Measurements from ENCODE around the gene FAM20A. TPM values are rescaled to one million over a fixed set of nuclear protein-coding genes. Genes with fewer than 3 reads are reported as not detected.

FAM20A gene
- total RNA-seq, 5 donors from 2014 or later (not counting 1 experiment from before 2014, with no cell fraction given): 0.16 to 0.38 (median 0.35) TPM; not detected in 2

- Mint-ChIP-seq H3K9me3 (peaks cover 3 to 6% (median 3%) of the 10 kb centered on the region in 3 donors), H3K27ac (no peak overlapping the region), H3K27me3 (peaks cover 44 to 50% of the 10 kb centered on the region in 2 donors), H3K36me3 (no peaks in the 10 kb centered on the region), H3K4me3 (no peak overlapping the region), H3K4me1 (no peaks in the 10 kb centered on the region)
- H3K4me1 ChIP-seq (ENCODE audit: control insufficient read depth in 1 of 2, extremely low read depth in 1 of 2, insufficient read depth in 2 of 2, low read length in 2 of 2): no peaks in the 10 kb centered on the region
- H3K4me3 ChIP-seq (ENCODE audit: control insufficient read depth in 1 of 2, extremely low read depth in 1 of 2, low read length in 1 of 2): no peak overlapping the region
- no peak for ATAC-seq (replicated peaks in 1 of 4)
- ChIA-PET CTCF (no interaction called here), POLR2A (no interaction called here)
- no peaks in the 10 kb centered on the region for H3K36me3 ChIP-seq (ENCODE audit: control insufficient read depth in 2 of 2, extremely low read depth in 1 of 2, insufficient read depth in 1 of 2, low read length in 1 of 2)
- no peak overlapping the region for H3K27ac ChIP-seq (ENCODE audit: low read length)
- 100% methylated on average over 1 of the region's 2 CpGs for WGBS (ENCODE audit: insufficient coverage)
- no peaks in the 10 kb centered on the region for H3K9me3 ChIP-seq
- no peak for DNase-seq
- H3K27me3 ChIP-seq (replicated peaks in 1 of 2; ENCODE audit: control insufficient read depth in 2 of 2, extremely low read depth in 1 of 2, insufficient read depth in 2 of 2, low read length in 1 of 2): peaks cover 0 to 5% of the 10 kb centered on the region in 2 experiments
Measured at GRCh38 chr17:68640242-68640989, 39.2 kb upstream of the FAM20A start.

- Mint-ChIP-seq H3K27ac (no peak overlapping the region), H3K4me3 (no peak overlapping the region), H3K4me1 (no peaks in the 10 kb centered on the region), H3K36me3 (no peaks in the 10 kb centered on the region), H3K27me3 (peaks cover 13 to 17% of the 10 kb centered on the region in 2 donors), H3K9me3 (peaks cover 3 to 6% (median 3%) of the 10 kb centered on the region in 3 donors)
- CTCF ChIA-PET: no interaction called here
- Histone ChIP-seq H3K27me3 (replicated peaks in 1 of 2; ENCODE audit: control insufficient read depth in 2 of 2, extremely low read depth in 1 of 2, insufficient read depth in 2 of 2, low read length in 1 of 2) (peaks cover 0 to 6% of the 10 kb centered on the region in 2 experiments), H3K4me3 (ENCODE audit: control insufficient read depth in 1 of 2, extremely low read depth in 1 of 2, low read length in 1 of 2) (no peak overlapping the region), H3K36me3 (ENCODE audit: control insufficient read depth in 2 of 2, extremely low read depth in 1 of 2, insufficient read depth in 1 of 2, low read length in 1 of 2) (no peaks in the 10 kb centered on the region), H3K27ac (ENCODE audit: low read length) (no peak overlapping the region), H3K4me1 (ENCODE audit: control insufficient read depth in 1 of 2, extremely low read depth in 1 of 2, insufficient read depth in 2 of 2, low read length in 2 of 2) (no peaks in the 10 kb centered on the region), H3K9me3 (no peaks in the 10 kb centered on the region)
- 79% methylated on average over 5 of the region's 10 CpGs for WGBS (ENCODE audit: insufficient coverage)
- POLR2A ChIA-PET: no interaction called here
- DNase-seq (no peak), ATAC-seq (replicated peaks in 1 of 4) (no peak)
Measured at GRCh38 chr17:68634345-68634876, 33.2 kb upstream of the FAM20A start.

- DNase-seq: no peak
- H3K9me3 ChIP-seq: no peaks in the 10 kb centered on the region
- Mint-ChIP-seq H3K27ac (no peak overlapping the region), H3K27me3 (peaks cover 7 to 16% of the 10 kb centered on the region in 2 donors), H3K4me1 (no peaks in the 10 kb centered on the region), H3K36me3 (no peaks in the 10 kb centered on the region), H3K4me3 (no peak overlapping the region), H3K9me3 (no peaks in the 10 kb centered on the region)
- H3K36me3 ChIP-seq (ENCODE audit: control insufficient read depth in 2 of 2, extremely low read depth in 1 of 2, insufficient read depth in 1 of 2, low read length in 1 of 2): no peaks in the 10 kb centered on the region
- H3K4me3 ChIP-seq (ENCODE audit: control insufficient read depth in 1 of 2, extremely low read depth in 1 of 2, low read length in 1 of 2): no peak overlapping the region
- ChIA-PET CTCF (no interaction called here), POLR2A (no interaction called here)
- ATAC-seq (replicated peaks in 1 of 4): no peak
- peaks cover 0 to 3% of the 10 kb centered on the region in 2 experiments for H3K27me3 ChIP-seq (replicated peaks in 1 of 2; ENCODE audit: control insufficient read depth in 2 of 2, extremely low read depth in 1 of 2, insufficient read depth in 2 of 2, low read length in 1 of 2)
- no peaks in the 10 kb centered on the region for H3K4me1 ChIP-seq (ENCODE audit: control insufficient read depth in 1 of 2, extremely low read depth in 1 of 2, insufficient read depth in 2 of 2, low read length in 2 of 2)
- WGBS (ENCODE audit: insufficient coverage): no CpG with 5 or more reads among the region's 3 CpGs
- no peak overlapping the region for H3K27ac ChIP-seq (ENCODE audit: low read length)
Measured at GRCh38 chr17:68628576-68628957, 27.4 kb upstream of the FAM20A start.

GRCh38 chr17:68627956-68628575 lies 26.9 kb upstream of the FAM20A start:
- WGBS (ENCODE audit: insufficient coverage): 62% methylated on average over 2 of the region's 4 CpGs
- H3K27ac ChIP-seq (ENCODE audit: low read length): no peak overlapping the region

GRCh38 chr17:68624381-68624780 lies 23.2 kb upstream of the FAM20A start:
- DNase-seq: no peak
- H3K27me3 ChIP-seq (replicated peaks in 1 of 2; ENCODE audit: control insufficient read depth in 2 of 2, extremely low read depth in 1 of 2, insufficient read depth in 2 of 2, low read length in 1 of 2): no peaks in the 10 kb centered on the region
- ATAC-seq (replicated peaks in 1 of 4): no peak
- Mint-ChIP-seq H3K27ac (no peak overlapping the region), H3K4me1 (no peaks in the 10 kb centered on the region), H3K27me3 (peaks cover 14 to 24% of the 10 kb centered on the region in 2 donors), H3K4me3 (no peak overlapping the region), H3K36me3 (peaks cover 2% of the 10 kb centered on the region), H3K9me3 (peaks cover 0 to 9% (median 3%) of the 10 kb centered on the region in 3 donors)
- H3K4me1 ChIP-seq (ENCODE audit: control insufficient read depth in 1 of 2, extremely low read depth in 1 of 2, insufficient read depth in 2 of 2, low read length in 2 of 2): no peaks in the 10 kb centered on the region
- no peaks in the 10 kb centered on the region for H3K9me3 ChIP-seq
- POLR2A ChIA-PET: no interaction called here
- CTCF ChIA-PET: no interaction called here
- H3K4me3 ChIP-seq (ENCODE audit: control insufficient read depth in 1 of 2, extremely low read depth in 1 of 2, low read length in 1 of 2): no peak overlapping the region
- H3K36me3 ChIP-seq (ENCODE audit: control insufficient read depth in 2 of 2, extremely low read depth in 1 of 2, insufficient read depth in 1 of 2, low read length in 1 of 2): no peaks in the 10 kb centered on the region
- no peak overlapping the region for H3K27ac ChIP-seq (ENCODE audit: low read length)
- WGBS (ENCODE audit: insufficient coverage): 100% methylated on average over 1 of the region's 1 CpG

More at GRCh38 chr17:68627956-68628575, 26.9 kb upstream of the FAM20A start:
- Mint-ChIP-seq H3K27me3 (peaks cover 7 to 16% of the 10 kb centered on the region in 2 donors), H3K36me3 (no peaks in the 10 kb centered on the region), H3K4me1 (no peaks in the 10 kb centered on the region), H3K9me3 (no peaks in the 10 kb centered on the region), H3K4me3 (no peak overlapping the region), H3K27ac (no peak overlapping the region)
- no peaks in the 10 kb centered on the region for H3K9me3 ChIP-seq
- POLR2A ChIA-PET: no interaction called here
- H3K36me3 ChIP-seq (ENCODE audit: control insufficient read depth in 2 of 2, extremely low read depth in 1 of 2, insufficient read depth in 1 of 2, low read length in 1 of 2): no peaks in the 10 kb centered on the region
- H3K4me1 ChIP-seq (ENCODE audit: control insufficient read depth in 1 of 2, extremely low read depth in 1 of 2, insufficient read depth in 2 of 2, low read length in 2 of 2): no peaks in the 10 kb centered on the region
- H3K27me3 ChIP-seq (replicated peaks in 1 of 2; ENCODE audit: control insufficient read depth in 2 of 2, extremely low read depth in 1 of 2, insufficient read depth in 2 of 2, low read length in 1 of 2): peaks cover 0 to 3% of the 10 kb centered on the region in 2 experiments
- ATAC-seq (replicated peaks in 1 of 4) (no peak), DNase-seq (no peak)
- CTCF ChIA-PET: no interaction called here
- no peak overlapping the region for H3K4me3 ChIP-seq (ENCODE audit: control insufficient read depth in 1 of 2, extremely low read depth in 1 of 2, low read length in 1 of 2)

- ATAC-seq (replicated peaks in 1 of 4) (no peak), DNase-seq (no peak)
- H3K27ac ChIP-seq (ENCODE audit: low read length): no peak overlapping the region
- H3K36me3 ChIP-seq (ENCODE audit: control insufficient read depth in 2 of 2, extremely low read depth in 1 of 2, insufficient read depth in 1 of 2, low read length in 1 of 2): no peaks in the 10 kb centered on the region
- peaks cover 2% of the 10 kb centered on the region for H3K36me3 Mint-ChIP-seq
- no peaks in the 10 kb centered on the region for H3K9me3 ChIP-seq
- peaks cover 18 to 30% of the 10 kb centered on the region in 2 donors for H3K27me3 Mint-ChIP-seq
- H3K4me3 Mint-ChIP-seq: no peak overlapping the region
- H3K4me3 ChIP-seq (ENCODE audit: control insufficient read depth in 1 of 2, extremely low read depth in 1 of 2, low read length in 1 of 2): no peak overlapping the region
- no CpG with 5 or more reads among the region's 7 CpGs for WGBS (ENCODE audit: insufficient coverage)
- ChIA-PET CTCF (no interaction called here), POLR2A (no interaction called here)
- H3K27me3 ChIP-seq (replicated peaks in 1 of 2; ENCODE audit: control insufficient read depth in 2 of 2, extremely low read depth in 1 of 2, insufficient read depth in 2 of 2, low read length in 1 of 2): no peaks in the 10 kb centered on the region
- no peaks in the 10 kb centered on the region for H3K4me1 ChIP-seq (ENCODE audit: control insufficient read depth in 1 of 2, extremely low read depth in 1 of 2, insufficient read depth in 2 of 2, low read length in 2 of 2)
- no peaks in the 10 kb centered on the region for H3K4me1 Mint-ChIP-seq
- peaks cover 0 to 9% (median 3%) of the 10 kb centered on the region in 3 donors for H3K9me3 Mint-ChIP-seq
- H3K27ac Mint-ChIP-seq: no peak overlapping the region
Measured at GRCh38 chr17:68623811-68624210, 22.6 kb upstream of the FAM20A start.
